HepG2 (cell line): ENCODE measurements around the gene RASA3. TPM values are rescaled to one million over a fixed set of nuclear protein-coding genes. Genes with fewer than 3 reads are reported as not detected.
A peak's percentile ranks its signal among the peaks of the same experiment; 100 is the strongest.

Source experiments
- ATAC-seq: fragments of 200-7000 bp; cut with Tn5 transposase; 3 replicates; pipeline ENCODE4 v1.9.1; 2020; ENCODE audit warnings: mild to moderate bottlenecking, moderate library complexity
- BruUV-seq: library from RNA; stranded (reverse); fragments of 400-500 nt; replicated peaks from 2 replicates; lab custom pipeline; 2021; lab: Mats Ljungman, UMichigan
- CTCF ChIA-PET: fragments of 300-600 bp; formaldehyde crosslinking; extraction: SDS; loops from one replicate; lab custom pipeline; 2021; ENCODE audit warnings: low total read pairs, inconsistent platforms, low intra/inter-chr PET ratio; lab: Yijun Ruan, JAX
- POLR2A ChIA-PET: fragments of 350-600 bp; sonication (Branson Sonifier 250); formaldehyde crosslinking; loops from one replicate; lab custom pipeline; 2020; ENCODE audit warnings: antibody characterized with exemption, inconsistent platforms; lab: Yijun Ruan, JAX
- DNase-seq: peaks from one replicate; pipeline ENCODE4 v3.0.0-alpha.2; 2015; ENCODE audit warnings: low spot score
- FAIRE-seq: peaks from 3 replicates; lab custom pipeline; 2011; peaks lifted over from hg19 to GRCh38; lab: Jason Lieb, UNC
- H2AFZ ChIP-seq: one replicate; pipeline ENCODE4 v1.6.1; 2011; ENCODE audit warnings: low read length, inconsistent platforms
- H3K27ac ChIP-seq: fragments of 300-600 bp; 3 replicates; pipeline ENCODE4 v1.8.0; 2011; ENCODE audit warnings: mixed run types, mild to moderate bottlenecking, mixed read lengths, low read length, inconsistent platforms; ENCODE audit not compliant: insufficient read depth; ENCODE audit errors: extremely low read length
- H3K27me3 ChIP-seq, 2 experiments: fragments of 200-600 bp in 1 of 2; 2 replicates in 1 of 2; 3 replicates in 1 of 2; pipeline versions ENCODE4 v1.6.0 to v1.8.0; 2011; ENCODE audit warnings: low read length in 2 of 2, mild to moderate bottlenecking in 2 of 2, moderate library complexity in 2 of 2, inconsistent platforms in 1 of 2; ENCODE audit not compliant: insufficient read depth in 2 of 2, control insufficient read depth in 1 of 2
- H3K36me3 ChIP-seq, 2 experiments: fragments of 200-600 bp in 1 of 2; replicated peaks in 1 of 2; 2 replicates in 1 of 2; 3 replicates in 1 of 2; pipeline versions ENCODE4 v1.5.1 to v1.8.0; 2011; ENCODE audit warnings: low read length in 2 of 2, inconsistent platforms in 1 of 2; ENCODE audit not compliant: insufficient read depth in 2 of 2, control insufficient read depth in 1 of 2
- H3K4me1 ChIP-seq: 2 replicates; pipeline ENCODE4 v1.5.1; 2012; ENCODE audit warnings: low read length, inconsistent platforms; ENCODE audit not compliant: insufficient read depth
- H3K4me2 ChIP-seq: 2 replicates; pipeline ENCODE4 v1.6.0; 2011; ENCODE audit warnings: low read depth, low read length, inconsistent platforms
- H3K4me3 ChIP-seq, 3 experiments: fragments of 200-600 bp in 1 of 3; sonication (generic), shearing (Covaris generic) in 1 of 3; replicated peaks in 1 of 3; 2 replicates each; pipeline ENCODE4 v1.5.1; 2011 to 2016; ENCODE audit warnings: low read length in 3 of 3, inconsistent platforms in 2 of 3, low read depth in 2 of 3, mild to moderate bottlenecking in 2 of 3, control low read depth in 1 of 3, mixed read lengths in 1 of 3; ENCODE audit not compliant: insufficient read depth in 1 of 3
- H3K79me2 ChIP-seq: one replicate; pipeline ENCODE4 v1.6.1; 2011; ENCODE audit warnings: low read length, inconsistent platforms; ENCODE audit not compliant: insufficient read depth
- H3K9ac ChIP-seq: 2 replicates; pipeline ENCODE4 v1.6.0; 2011; ENCODE audit warnings: mild to moderate bottlenecking, low read depth, low read length, inconsistent platforms; ENCODE audit not compliant: insufficient read depth
- H3K9me3 ChIP-seq: 2 replicates; pipeline ENCODE4 v1.5.1; 2012; ENCODE audit warnings: mild to moderate bottlenecking, low read length
- H4K20me1 ChIP-seq: 2 replicates; pipeline ENCODE4 v1.6.0; 2011; ENCODE audit warnings: inconsistent platforms, mild to moderate bottlenecking, low read length, moderate library complexity; ENCODE audit not compliant: insufficient read depth
- ATF1 ChIP-seq: IDR thresholded peaks from 2 replicates; pipeline ENCODE4 v1.6.1; 2016; ENCODE audit warnings: mild to moderate bottlenecking, control low read depth
- CREM ChIP-seq, 2 experiments: sonication (generic) in 1 of 2; formaldehyde crosslinking in 1 of 2; IDR thresholded peaks; 2 replicates each; pipeline versions ENCODE4 v1.4.0 to v1.6.1; 2016 to 2020; ENCODE audit warnings: antibody characterized with exemption in 1 of 2, mild to moderate bottlenecking in 1 of 2, missing genetic modification reagents in 1 of 2
- DNMT1 ChIP-seq: sonication (generic); formaldehyde crosslinking; IDR thresholded peaks from 2 replicates; pipeline ENCODE4 v1.5.1; 2020; ENCODE audit warnings: mild to moderate bottlenecking, missing genetic modification reagents
- HNRNPUL1 ChIP-seq: fragments of 200-400 bp; formaldehyde crosslinking; IDR thresholded peaks from 2 replicates; pipeline ENCODE4 v1.6.1; 2017; ENCODE audit warnings: low read depth, mild to moderate bottlenecking, low read length, moderate library complexity
- PHF8 ChIP-seq: sonication (generic); formaldehyde crosslinking; IDR thresholded peaks from 2 replicates; pipeline ENCODE4 v1.5.0; 2020; ENCODE audit warnings: missing genetic modification reagents
- PLSCR1 ChIP-seq: sonication (generic); formaldehyde crosslinking; IDR thresholded peaks from 2 replicates; pipeline ENCODE4 v1.5.0; 2020; ENCODE audit warnings: missing genetic modification reagents, mild to moderate bottlenecking, borderline replicate concordance
- RAD51 ChIP-seq: fragments of 450-650 bp; IDR thresholded peaks from 2 replicates; pipeline ENCODE4 v1.6.1; 2016; ENCODE audit warnings: borderline replicate concordance
- SKI ChIP-seq: fragments of 450-650 bp; IDR thresholded peaks from one replicate; pipeline ENCODE4 v1.6.1; 2018; ENCODE audit warnings: mild to moderate bottlenecking; ENCODE audit not compliant: partially characterized antibody
- SOX13 ChIP-seq, 3 experiments: fragments of 450-650 bp in 1 of 3; sonication (generic) in 1 of 3; formaldehyde crosslinking in 1 of 3; IDR thresholded peaks in 2 of 3; conservative IDR thresholded peaks in 1 of 3; 2 replicates each; pipeline versions ENCODE4 v1.5.0 to v1.6.1; 2016 to 2020; ENCODE audit warnings: antibody characterized with exemption in 1 of 3, mild to moderate bottlenecking in 1 of 3, missing compliant biosample characterization in 1 of 3, missing genetic modification reagents in 1 of 3, moderate library complexity in 1 of 3
- U2AF1 ChIP-seq: fragments of 200-400 bp; formaldehyde crosslinking; optimal IDR thresholded peaks from 2 replicates; pipeline ENCODE3; 2017; ENCODE audit warnings: mild to moderate bottlenecking, low read depth, low read length
- ZNF263 ChIP-seq: sonication (generic); formaldehyde crosslinking; IDR thresholded peaks from 2 replicates; pipeline ENCODE4 v1.4.0; 2020; ENCODE audit warnings: missing genetic modification reagents
- ZNF501 ChIP-seq: sonication (generic); formaldehyde crosslinking; IDR thresholded peaks from 2 replicates; pipeline ENCODE4 v1.5.1; 2020; ENCODE audit warnings: mild to moderate bottlenecking, moderate library complexity, missing genetic modification reagents
- ZNF709 ChIP-seq: sonication (generic); formaldehyde crosslinking; IDR thresholded peaks from 2 replicates; pipeline ENCODE4 v1.5.0; 2020; ENCODE audit warnings: mild to moderate bottlenecking, missing genetic modification reagents
- WGBS: methylation state at CpG from one replicate; pipeline ENCODE4 v1.1.6; 2017; ENCODE audit warnings: low lambda C conversion rate; 5-methylcytosine and 5-hydroxymethylcytosine counted together
- in situ Hi-C: cut with HindIII; loops from 2 replicates; pipeline ENCODE4 v1.10.0; 2017; ENCODE audit warnings: low pct_unique_long_range_greater_than_20kb; ENCODE audit not compliant: extremely low pct_ligation_motif_present
- intact Hi-C: fragments of 100-400 bp; cut with micrococcal nuclease; formaldehyde crosslinking; loops from one replicate; pipeline ENCODE4 v1.10.0; 2022; ENCODE audit not compliant: unreplicated experiment
- polyA plus RNA-seq, 8 experiments: library from polyadenylated mRNA; depleted of rRNA in 3 of 8; stranded (reverse) in 7 of 8; unstranded in 1 of 8; fragments of >200 nt; fragmentation: Illumina TruSeq in 4 of 8; extraction: Trizol in 4 of 8; gene quantifications; 2 replicates each; pipeline versions ENCODE4 v1.2.1 to v1.2.3, GENCODE V29; 2011 to 2016; ENCODE audit warnings: low read depth in 4 of 8, missing spikeins in 1 of 8, mixed read lengths in 1 of 8; ENCODE audit not compliant: insufficient read depth in 1 of 8
- total RNA-seq, 5 experiments: library from RNA; depleted of rRNA; stranded (reverse); fragments of >200 nt; fragmentation: Illumina TruSeq; extraction: Trizol; gene quantifications; 2 replicates each; pipeline ENCODE4 v1.2.3, GENCODE V29; 2016; ENCODE audit warnings: low read depth in 1 of 5
- TF ChIP-seq, protein P1 (sequence below): IDR thresholded peaks from 2 replicates; pipeline ENCODE4 v1.6.1; 2016; ENCODE audit warnings: low read depth, borderline replicate concordance
- TF ChIP-seq, protein P2 (sequence below): sonication (generic); formaldehyde crosslinking; IDR thresholded peaks from 2 replicates; pipeline ENCODE4 v1.5.1; 2020; ENCODE audit warnings: missing genetic modification reagents, mild to moderate bottlenecking, borderline replicate concordance

Gene RASA3
- total and polyA plus RNA-seq, 2 of the 13 experiments (the other 11 are each of a cell fraction or from before 2014, with no cell fraction given), result 0.05 TPM; not detected in 1

- Histone ChIP-seq H3K79me2 (no peaks in the 10 kb centered on the region), H3K4me1 (no peaks in the 10 kb centered on the region), H3K9ac (no peak overlapping the region), H3K4me3 (no peak overlapping the region), H3K9me3 (no peaks in the 10 kb centered on the region), H3K4me2 (no peak overlapping the region), H2AFZ (no peak overlapping the region), H3K27ac (no peak overlapping the region), H4K20me1 (no peaks in the 10 kb centered on the region), H3K36me3 (no peaks in the 10 kb centered on the region), H3K27me3 (peaks cover 2 to 32% of the 10 kb centered on the region in 2 experiments; a peak in 4 of 5 replicates)
- POLR2A ChIA-PET, result no interaction called here
- no TSS peak for BruUV-seq
- intact Hi-C loops (no loop called here), in situ Hi-C loops (no loop called here)
- DNase-seq, result no peak
- TF ChIP-seq ZNF263 (CRISPR knock-in tag), result no peak
- TF ChIP-seq ATF1, result no peak
- TF ChIP-seq, protein P1, sequence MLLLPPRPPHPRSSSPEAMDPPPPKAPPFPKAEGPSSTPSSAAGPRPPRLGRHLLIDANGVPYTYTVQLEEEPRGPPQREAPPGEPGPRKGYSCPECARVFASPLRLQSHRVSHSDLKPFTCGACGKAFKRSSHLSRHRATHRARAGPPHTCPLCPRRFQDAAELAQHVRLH (CRISPR knock-in tag), result no peak
- TF ChIP-seq CREM (IDR thresholded peaks at IDR 0.05), result no peak
- TF ChIP-seq CREM (CRISPR knock-in tag; IDR thresholded peaks at IDR 0.05), result no peak
- no peak for TF ChIP-seq U2AF1
- TF ChIP-seq ZNF709, result no peak
- no peak for TF ChIP-seq HNRNPUL1
- TF ChIP-seq ZNF501 (CRISPR knock-in tag), result no peak
- TF ChIP-seq SKI, result no peak
- no peak for TF ChIP-seq DNMT1 (CRISPR knock-in tag)
- TF ChIP-seq, protein P2, sequence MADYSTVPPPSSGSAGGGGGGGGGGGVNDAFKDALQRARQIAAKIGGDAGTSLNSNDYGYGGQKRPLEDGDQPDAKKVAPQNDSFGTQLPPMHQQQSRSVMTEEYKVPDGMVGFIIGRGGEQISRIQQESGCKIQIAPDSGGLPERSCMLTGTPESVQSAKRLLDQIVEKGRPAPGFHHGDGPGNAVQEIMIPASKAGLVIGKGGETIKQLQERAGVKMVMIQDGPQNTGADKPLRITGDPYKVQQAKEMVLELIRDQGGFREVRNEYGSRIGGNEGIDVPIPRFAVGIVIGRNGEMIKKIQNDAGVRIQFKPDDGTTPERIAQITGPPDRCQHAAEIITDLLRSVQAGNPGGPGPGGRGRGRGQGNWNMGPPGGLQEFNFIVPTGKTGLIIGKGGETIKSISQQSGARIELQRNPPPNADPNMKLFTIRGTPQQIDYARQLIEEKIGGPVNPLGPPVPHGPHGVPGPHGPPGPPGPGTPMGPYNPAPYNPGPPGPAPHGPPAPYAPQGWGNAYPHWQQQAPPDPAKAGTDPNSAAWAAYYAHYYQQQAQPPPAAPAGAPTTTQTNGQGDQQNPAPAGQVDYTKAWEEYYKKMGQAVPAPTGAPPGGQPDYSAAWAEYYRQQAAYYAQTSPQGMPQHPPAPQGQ (CRISPR knock-in tag), result no peak
- TF ChIP-seq RAD51, result no peak
- no peak for TF ChIP-seq SOX13 (IDR thresholded peaks at IDR 0.05)
- TF ChIP-seq SOX13 (CRISPR knock-in tag; conservative IDR thresholded peaks at IDR 0.05 in 1 of 2, IDR thresholded peaks at IDR 0.05 in 1 of 2), result no peak
- TF ChIP-seq PHF8 (CRISPR knock-in tag), result no peak
- no peak for TF ChIP-seq PLSCR1 (CRISPR knock-in tag)
- no peak for FAIRE-seq
- CTCF ChIA-PET, result no interaction called here
- WGBS, result 22% methylated on average over 15 of the region's 20 CpGs
- ATAC-seq, result peak; percentile 32; the same call in 2 of the 3 replicates
Measured at GRCh38 chr13:114152831-114153371, 20.5 kb upstream of the RASA3 start.
